ENCODE data around the gene ACAA1.
A peak's percentile ranks its signal among the peaks of the same experiment; 100 is the strongest.

ACAA1 gene

GRCh38 chr3:38127611-38128302 is 9.2 kb downstream of the ACAA1 start:
- no peak overlapping the region for H3K9ac ChIP-seq (ENCODE audit: low read length)
- no peaks in the 10 kb centered on the region for H3K27me3 ChIP-seq (ENCODE audit: control insufficient read depth, insufficient read depth, low read length)
- no peak overlapping the region for H3K4me3 ChIP-seq (ENCODE audit: low read length)
- no peak overlapping the region for H3K27ac ChIP-seq (ENCODE audit: low read depth, low read length)
- H3K4me1 ChIP-seq (ENCODE audit: control insufficient read depth, insufficient read depth, low read length) = no peaks in the 10 kb centered on the region
- peaks cover 68% of the 10 kb centered on the region for H3K36me3 ChIP-seq (ENCODE audit: control insufficient read depth, insufficient read depth, low read length)

- H3K4me1 ChIP-seq (ENCODE audit: control insufficient read depth, insufficient read depth, low read length) = no peaks in the 10 kb centered on the region
- no peak overlapping the region for H3K9ac ChIP-seq (ENCODE audit: low read length)
- no peaks in the 10 kb centered on the region for H3K27me3 ChIP-seq (ENCODE audit: control insufficient read depth, insufficient read depth, low read length)
- H3K4me3 ChIP-seq (ENCODE audit: low read length) = no peak overlapping the region
- peaks cover 72% of the 10 kb centered on the region for H3K36me3 ChIP-seq (ENCODE audit: control insufficient read depth, insufficient read depth, low read length)
- H3K27ac ChIP-seq (ENCODE audit: low read depth, low read length) = no peak overlapping the region
Measured at GRCh38 chr3:38126121-38126892, 10.6 kb downstream of the ACAA1 start.

GRCh38 chr3:38125305-38126120 is 11.4 kb downstream of the ACAA1 start:
- H3K27ac ChIP-seq (ENCODE audit: low read depth, low read length) = no peak overlapping the region
- no peak overlapping the region for H3K9ac ChIP-seq (ENCODE audit: low read length)
- peaks cover 66% of the 10 kb centered on the region for H3K36me3 ChIP-seq (ENCODE audit: control insufficient read depth, insufficient read depth, low read length)
- H3K27me3 ChIP-seq (ENCODE audit: control insufficient read depth, insufficient read depth, low read length) = no peaks in the 10 kb centered on the region
- H3K4me3 ChIP-seq (ENCODE audit: low read length) = no peak overlapping the region
- no peaks in the 10 kb centered on the region for H3K4me1 ChIP-seq (ENCODE audit: control insufficient read depth, insufficient read depth, low read length)

GRCh38 chr3:38124324-38125122 is 12.4 kb downstream of the ACAA1 start:
- H3K9ac ChIP-seq (ENCODE audit: low read length) = no peak overlapping the region
- no peak overlapping the region for H3K27ac ChIP-seq (ENCODE audit: low read depth, low read length)
- H3K4me3 ChIP-seq (ENCODE audit: low read length) = no peak overlapping the region
- peaks cover 67% of the 10 kb centered on the region for H3K36me3 ChIP-seq (ENCODE audit: control insufficient read depth, insufficient read depth, low read length)
- no peaks in the 10 kb centered on the region for H3K27me3 ChIP-seq (ENCODE audit: control insufficient read depth, insufficient read depth, low read length)
- H3K4me1 ChIP-seq (ENCODE audit: control insufficient read depth, insufficient read depth, low read length) = no peaks in the 10 kb centered on the region

- no peaks in the 10 kb centered on the region for H3K27me3 ChIP-seq (ENCODE audit: control insufficient read depth, insufficient read depth, low read length)
- no peak overlapping the region for H3K27ac ChIP-seq (ENCODE audit: low read depth, low read length)
- peaks cover 52% of the 10 kb centered on the region for H3K36me3 ChIP-seq (ENCODE audit: control insufficient read depth, insufficient read depth, low read length)
Measured at GRCh38 chr3:38122712-38123290, 14.1 kb downstream of the ACAA1 start.

GRCh38 chr3:38121832-38122461 is 15.0 kb downstream of the ACAA1 start:
- Histone ChIP-seq H3K36me3 (ENCODE audit: control insufficient read depth, insufficient read depth, low read length) (peaks cover 44% of the 10 kb centered on the region), H3K27me3 (ENCODE audit: control insufficient read depth, insufficient read depth, low read length) (no peaks in the 10 kb centered on the region), H3K4me1 (ENCODE audit: control insufficient read depth, insufficient read depth, low read length) (no peaks in the 10 kb centered on the region), H3K9ac (ENCODE audit: low read length) (no peak overlapping the region), H3K4me3 (ENCODE audit: low read length) (no peak overlapping the region), H3K27ac (ENCODE audit: low read depth, low read length) (no peak overlapping the region)

More at GRCh38 chr3:38122712-38123290, 14.1 kb downstream of the ACAA1 start:
- no peaks in the 10 kb centered on the region for H3K4me1 ChIP-seq (ENCODE audit: control insufficient read depth, insufficient read depth, low read length)
- H3K9ac ChIP-seq (ENCODE audit: low read length) = no peak overlapping the region
- H3K4me3 ChIP-seq (ENCODE audit: low read length) = no peak overlapping the region

GRCh38 chr3:38121451-38121831 is 15.5 kb downstream of the ACAA1 start:
- peaks cover 40% of the 10 kb centered on the region for H3K36me3 ChIP-seq (ENCODE audit: control insufficient read depth, insufficient read depth, low read length)

GRCh38 chr3:38120693-38121450 is 16.1 kb downstream of the ACAA1 start:
- H3K4me1 ChIP-seq (ENCODE audit: control insufficient read depth, insufficient read depth, low read length) = no peaks in the 10 kb centered on the region
- H3K4me3 ChIP-seq (ENCODE audit: low read length) = no peak overlapping the region
- no peaks in the 10 kb centered on the region for H3K27me3 ChIP-seq (ENCODE audit: control insufficient read depth, insufficient read depth, low read length)
- no peak overlapping the region for H3K9ac ChIP-seq (ENCODE audit: low read length)
- H3K27ac ChIP-seq (ENCODE audit: low read depth, low read length) = peak overlapping the region; percentile 41
- peaks cover 35% of the 10 kb centered on the region for H3K36me3 ChIP-seq (ENCODE audit: control insufficient read depth, insufficient read depth, low read length)

More at GRCh38 chr3:38121451-38121831, 15.5 kb downstream of the ACAA1 start:
- H3K4me3 ChIP-seq (ENCODE audit: low read length) = no peak overlapping the region
- H3K4me1 ChIP-seq (ENCODE audit: control insufficient read depth, insufficient read depth, low read length) = no peaks in the 10 kb centered on the region
- no peak overlapping the region for H3K9ac ChIP-seq (ENCODE audit: low read length)
- H3K27me3 ChIP-seq (ENCODE audit: control insufficient read depth, insufficient read depth, low read length) = no peaks in the 10 kb centered on the region
- H3K27ac ChIP-seq (ENCODE audit: low read depth, low read length) = no peak overlapping the region

GRCh38 chr3:38119821-38120692 is 16.9 kb downstream of the ACAA1 start:
- peaks cover 29% of the 10 kb centered on the region for H3K36me3 ChIP-seq (ENCODE audit: control insufficient read depth, insufficient read depth, low read length)
- H3K4me3 ChIP-seq (ENCODE audit: low read length) = no peak overlapping the region
- no peaks in the 10 kb centered on the region for H3K27me3 ChIP-seq (ENCODE audit: control insufficient read depth, insufficient read depth, low read length)
- H3K9ac ChIP-seq (ENCODE audit: low read length) = no peak overlapping the region
- no peak overlapping the region for H3K27ac ChIP-seq (ENCODE audit: low read depth, low read length)
- no peaks in the 10 kb centered on the region for H3K4me1 ChIP-seq (ENCODE audit: control insufficient read depth, insufficient read depth, low read length)

GRCh38 chr3:38119248-38119544 is 17.7 kb downstream of the ACAA1 start:
- Histone ChIP-seq H3K4me3 (ENCODE audit: low read length) (no peak overlapping the region), H3K36me3 (ENCODE audit: control insufficient read depth, insufficient read depth, low read length) (peaks cover 22% of the 10 kb centered on the region), H3K27me3 (ENCODE audit: control insufficient read depth, insufficient read depth, low read length) (no peaks in the 10 kb centered on the region), H3K4me1 (ENCODE audit: control insufficient read depth, insufficient read depth, low read length) (no peaks in the 10 kb centered on the region), H3K9ac (ENCODE audit: low read length) (no peak overlapping the region), H3K27ac (ENCODE audit: low read depth, low read length) (no peak overlapping the region)

All from rectal smooth muscle tissue (tissue), 1 donor.